HL-60 (cell line): Measurements from ENCODE around the gene PCSK5.

Experiments used
- CTCF ChIP-seq: IDR thresholded peaks from one replicate; pipeline ENCODE4 v1.5.1; 2011; ENCODE audit warnings: low read length, control low read depth, inconsistent platforms; ENCODE audit not compliant: insufficient read depth
- GABPA ChIP-seq: IDR thresholded peaks from 2 replicates; pipeline ENCODE4 v1.6.1; 2012; ENCODE audit warnings: low read depth
- POLR2AphosphoS5 ChIP-seq: IDR thresholded peaks from 2 replicates; pipeline ENCODE4 v1.6.1; 2012; ENCODE audit warnings: low read depth
- REST ChIP-seq: IDR thresholded peaks from 2 replicates; pipeline ENCODE4 v1.6.1; 2012; ENCODE audit warnings: low read depth; ENCODE audit not compliant: insufficient replicate concordance
- SPI1 ChIP-seq: IDR thresholded peaks from 2 replicates; pipeline ENCODE4 v1.6.1; 2012; ENCODE audit warnings: low read depth, mild to moderate bottlenecking, borderline replicate concordance

GRCh38 chr9:76101491-76101890, 211.0 kb downstream of the PCSK5 start:
- TF ChIP-seq CTCF (no peak), POLR2AphosphoS5 (no peak), REST (no peak), SPI1 (no peak), GABPA (no peak)
